Activated T-cell treated with anti-CD3 and anti-CD28 coated beads for 1 hour (primary cell): ENCODE results near the gene ATAD3A.
A peak's percentile ranks its signal among the peaks of the same experiment; 100 is the strongest.
"Not testable (repeated sequence)": the region's sequence is repeated elsewhere in the genome, so short reads cannot be mapped to it uniquely, and the experiment has no call there.

Source experiments
- DNase-seq: peaks from one replicate; pipeline ENCODE4 v3.0.0-alpha.2; 2020; ENCODE audit warnings: low read depth

The ATAD3A gene

GRCh38 chr1:1511533-1512285 is at the start of gene ATAD3A:
ATAD3A (plus strand) TSS chr1:1512162; CDS start chr1:1512269, 107 bp downstream.
- peak; percentile 91 for DNase-seq

- no peak for DNase-seq
These were observed 49.5 kb upstream of the ATAD3A start for GRCh38 chr1:1462318-1462966.

- no peak for DNase-seq
These were observed 48.6 kb upstream of the ATAD3A start for GRCh38 chr1:1463312-1463711.

- DNase-seq = not testable (repeated sequence)
These were observed 43.6 kb upstream of the ATAD3A start for GRCh38 chr1:1468196-1468985.

GRCh38 chr1:1470626-1471388 is 41.2 kb upstream of the ATAD3A start:
- no peak for DNase-seq

- peak; percentile 82 for DNase-seq
These were observed 40.4 kb upstream of the ATAD3A start, which contains the start of gene ATAD3B for GRCh38 chr1:1471389-1472052. ATAD3B (plus strand) TSS chr1:1471765; CDS start chr1:1471885, 120 bp downstream.

GRCh38 chr1:1472053-1472876 is 39.7 kb upstream of the ATAD3A start:
- not testable (repeated sequence) for DNase-seq

GRCh38 chr1:1476011-1476410 is 36.0 kb upstream of the ATAD3A start:
- not testable (repeated sequence) for DNase-seq

- DNase-seq = no peak
These were observed 34.8 kb upstream of the ATAD3A start for GRCh38 chr1:1477206-1477605.

GRCh38 chr1:1479547-1480487 is 32.1 kb upstream of the ATAD3A start:
- no peak for DNase-seq

- DNase-seq = not testable (repeated sequence)
These were observed 31.5 kb upstream of the ATAD3A start for GRCh38 chr1:1480488-1480867.

GRCh38 chr1:1481811-1482210 is 30.2 kb upstream of the ATAD3A start:
- DNase-seq = not testable (repeated sequence)

- no peak for DNase-seq
These were observed 29.1 kb upstream of the ATAD3A start for GRCh38 chr1:1482856-1483255.

GRCh38 chr1:1483714-1484113 is 28.2 kb upstream of the ATAD3A start:
- no peak for DNase-seq

- not testable (repeated sequence) for DNase-seq
These were observed 26.8 kb upstream of the ATAD3A start for GRCh38 chr1:1484976-1485750.

GRCh38 chr1:1485755-1486317 is 26.1 kb upstream of the ATAD3A start:
- DNase-seq = not testable (repeated sequence)

GRCh38 chr1:1487701-1488100 is 24.3 kb upstream of the ATAD3A start:
- no peak for DNase-seq

GRCh38 chr1:1489231-1489630 is 22.7 kb upstream of the ATAD3A start:
- DNase-seq = no peak
